Liver (tissue), 9 donors: Measurements from ENCODE around the gene CMTM5. TPM values are rescaled to one million over a fixed set of nuclear protein-coding genes. Genes with fewer than 3 reads are reported as not detected.
"Not testable (repeated sequence)": the region's sequence is repeated elsewhere in the genome, so short reads cannot be mapped to it uniquely, and the experiment has no call there.

Experiments used
- DNase-seq: peaks from one replicate; pipeline ENCODE4 v3.0.0-alpha.2; 2017; ENCODE audit warnings: low spot score
- H3K27ac ChIP-seq, 2 donors: one replicate each; pipeline ENCODE4 v1.7.0; 2013; ENCODE audit warnings: inconsistent platforms in 2 of 2, low read length in 2 of 2, control low read depth in 1 of 2, low read depth in 1 of 2, mild to moderate bottlenecking in 1 of 2
- H3K27me3 ChIP-seq, 4 donors: one replicate each; pipeline versions ENCODE4 v1.6.1 to v1.7.0; 2013; ENCODE audit warnings: low read length in 3 of 4, inconsistent platforms in 1 of 4, mild to moderate bottlenecking in 1 of 4, moderate library complexity in 1 of 4; ENCODE audit not compliant: control insufficient read depth in 4 of 4, insufficient read depth in 4 of 4
- H3K36me3 ChIP-seq, 4 donors: one replicate each; pipeline versions ENCODE4 v1.6.1 to v1.7.0; 2013; ENCODE audit warnings: low read length in 3 of 4, mild to moderate bottlenecking in 3 of 4, low read depth in 1 of 4, moderate library complexity in 1 of 4; ENCODE audit not compliant: control insufficient read depth in 4 of 4, insufficient read depth in 3 of 4
- H3K4me1 ChIP-seq, 4 donors: one replicate each; pipeline versions ENCODE4 v1.6.1 to v1.7.0; 2013; ENCODE audit warnings: low read length in 3 of 4, mild to moderate bottlenecking in 3 of 4, moderate library complexity in 1 of 4; ENCODE audit not compliant: control insufficient read depth in 4 of 4, insufficient read depth in 4 of 4
- H3K4me3 ChIP-seq, 3 donors: one replicate each; pipeline versions ENCODE4 v1.6.1 to v1.7.0; 2013; ENCODE audit warnings: low read length in 3 of 3, control low read depth in 1 of 3, low read depth in 1 of 3, mild to moderate bottlenecking in 1 of 3
- H3K9ac ChIP-seq, 2 donors: one replicate each; pipeline ENCODE4 v1.7.0; 2013; ENCODE audit warnings: low read length in 2 of 2, mild to moderate bottlenecking in 2 of 2, moderate library complexity in 2 of 2, control low read depth in 1 of 2, low read depth in 1 of 2
- H3K9me3 ChIP-seq, 4 donors: one replicate each; pipeline versions ENCODE4 v1.6.1 to v1.7.0; 2013; ENCODE audit warnings: low read length in 3 of 4; ENCODE audit not compliant: control insufficient read depth in 4 of 4
- ATF3 ChIP-seq: IDR thresholded peaks from 2 replicates; pipeline ENCODE4 v1.6.1; 2016; ENCODE audit warnings: antibody characterized with exemption
- EGR1 ChIP-seq, 2 donors: IDR thresholded peaks; 2 replicates each; pipeline ENCODE4 v1.6.1; 2016 to 2018; ENCODE audit warnings: antibody characterized with exemption in 2 of 2, low read depth in 2 of 2
- FOXA1 ChIP-seq: IDR thresholded peaks from 2 replicates; pipeline ENCODE4 v1.6.1; 2016; ENCODE audit warnings: antibody characterized with exemption
- FOXA2 ChIP-seq: IDR thresholded peaks from 2 replicates; pipeline ENCODE4 v1.6.1; 2016; ENCODE audit warnings: antibody characterized with exemption
- HNF4A ChIP-seq, 2 donors: conservative IDR thresholded peaks; 2 replicates each; pipeline ENCODE4 v1.6.1; 2016; ENCODE audit warnings: antibody characterized with exemption in 2 of 2, mild to moderate bottlenecking in 2 of 2
- JUND ChIP-seq, 2 donors: IDR thresholded peaks; 2 replicates each; pipeline ENCODE4 v1.6.1; 2016; ENCODE audit warnings: antibody characterized with exemption in 2 of 2
- RAD21 ChIP-seq, 2 donors: IDR thresholded peaks; 2 replicates each; pipeline ENCODE4 v1.6.1; 2016; ENCODE audit warnings: antibody characterized with exemption in 2 of 2, mild to moderate bottlenecking in 2 of 2
- RXRA ChIP-seq, 2 donors: IDR thresholded peaks; 2 replicates each; pipeline ENCODE4 v1.6.1; 2017 to 2018; ENCODE audit warnings: antibody characterized with exemption in 2 of 2, mild to moderate bottlenecking in 1 of 2
- SP1 ChIP-seq: IDR thresholded peaks from 2 replicates; pipeline ENCODE4 v1.6.1; 2018; ENCODE audit warnings: antibody characterized with exemption, mild to moderate bottlenecking
- YY1 ChIP-seq: IDR thresholded peaks from 2 replicates; pipeline ENCODE4 v1.6.1; 2016; ENCODE audit warnings: antibody characterized with exemption, mild to moderate bottlenecking
- WGBS: extraction: QIAGEN DNeasy Blood & Tissue Kit; methylation state at CpG from one replicate; pipeline ENCODE4 v1.1.7; 2013; 5-methylcytosine and 5-hydroxymethylcytosine counted together
- polyA plus RNA-seq, 2 donors: library from polyadenylated mRNA; stranded (reverse) in 1 of 2; unstranded in 1 of 2; fragments of 200-250 nt in 1 of 2; fragments of >200 nt in 1 of 2; fragmentation: Nextera tagmentation in 1 of 2; extraction: Ambion mirVana in 1 of 2; gene quantifications; one replicate each; pipeline versions ENCODE4 v1.2.1 to v1.2.3, GENCODE V29; 2013 to 2015
- total RNA-seq, 2 donors: library from RNA; depleted of rRNA; stranded (reverse); fragments of >200 nt; gene quantifications; one replicate each; pipeline ENCODE4 v1.2.3, GENCODE V29; 2014
- TF ChIP-seq, protein P1 (sequence below): IDR thresholded peaks from 2 replicates; pipeline ENCODE4 v1.6.1; 2016; ENCODE audit warnings: antibody characterized with exemption
- donor health status: healthy.
- donor health status: healthy.
- donor health status: healthy.
- donor health status: healthy.
- donor health status: healthy.

Gene CMTM5
- total and polyA plus RNA-seq, 4 donors = 0.22 to 5.5 TPM; not detected in 2

DNA sequence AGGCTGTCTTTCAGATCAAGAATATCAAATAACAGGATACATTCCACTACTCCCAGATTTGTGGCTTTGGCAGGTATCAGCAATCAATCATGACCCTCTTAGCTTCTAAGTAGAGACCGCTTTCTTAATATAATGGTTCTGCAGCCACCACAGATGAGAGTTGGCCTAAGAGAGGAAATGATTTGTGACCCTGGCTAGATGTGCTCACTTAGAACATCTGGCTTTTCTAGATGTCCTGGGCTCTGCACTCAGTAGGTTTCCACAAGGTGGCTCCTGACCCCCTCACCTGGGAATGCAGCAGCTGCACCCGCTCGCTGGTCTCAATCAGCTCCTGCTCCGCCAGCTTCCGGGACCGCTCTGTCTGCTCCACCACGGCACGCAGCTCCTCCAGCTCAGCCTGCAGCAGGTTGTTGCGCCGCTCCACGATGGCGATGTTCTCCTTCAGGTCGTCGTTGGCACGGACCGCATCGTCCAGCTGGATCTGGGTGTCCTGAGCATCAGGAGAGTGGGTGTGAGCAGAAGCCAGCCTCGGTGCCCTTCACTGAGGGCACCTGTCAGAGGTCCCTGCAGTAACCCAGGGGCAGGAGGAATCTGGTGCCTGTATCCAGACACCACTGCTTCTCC, 8.9 kb downstream of the CMTM5 start:
- H3K27ac ChIP-seq = no peak overlapping the region
- WGBS = 83% methylated on average over 18 of the region's 18 CpGs
- H3K9me3 ChIP-seq = no peaks in the 10 kb centered on the region
- no peaks in the 10 kb centered on the region for H3K4me1 ChIP-seq
- no peaks in the 10 kb centered on the region for H3K27me3 ChIP-seq
- H3K36me3 ChIP-seq = no peaks in the 10 kb centered on the region
- TF ChIP-seq YY1 (no peak), FOXA2 (no peak), RAD21 (IDR thresholded peaks at IDR 0.05) (no peak)
- H3K4me3 ChIP-seq = no peak overlapping the region
- DNase-seq = no peak
- no peak overlapping the region for H3K9ac ChIP-seq

GRCh38 chr14:23386266-23386657, 9.4 kb downstream of the CMTM5 start:
- not testable (repeated sequence) for H3K27ac ChIP-seq, H3K9ac ChIP-seq, H3K27me3 ChIP-seq, H3K4me3 ChIP-seq, H3K4me1 ChIP-seq, H3K9me3 ChIP-seq, H3K36me3 ChIP-seq, DNase-seq
- WGBS = 81% methylated on average over 17 of the region's 17 CpGs

- no peaks in the 10 kb centered on the region for H3K9me3 ChIP-seq
- H3K4me3 ChIP-seq = no peak overlapping the region
- 84% methylated on average over 1 of the region's 1 CpG for WGBS
- no peaks in the 10 kb centered on the region for H3K36me3 ChIP-seq
- no peak for DNase-seq
- no peaks in the 10 kb centered on the region for H3K27me3 ChIP-seq
- H3K4me1 ChIP-seq = no peaks in the 10 kb centered on the region
- no peak for TF ChIP-seq YY1
- TF ChIP-seq FOXA2 = no peak
- TF ChIP-seq HNF4A (conservative IDR thresholded peaks at IDR 0.05) = no peak
- TF ChIP-seq, protein P1, sequence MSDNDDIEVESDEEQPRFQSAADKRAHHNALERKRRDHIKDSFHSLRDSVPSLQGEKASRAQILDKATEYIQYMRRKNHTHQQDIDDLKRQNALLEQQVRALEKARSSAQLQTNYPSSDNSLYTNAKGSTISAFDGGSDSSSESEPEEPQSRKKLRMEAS = no peak
- no peak for TF ChIP-seq ATF3
- TF ChIP-seq JUND (IDR thresholded peaks at IDR 0.05) = no peak
- no peak overlapping the region for H3K9ac ChIP-seq
- no peak overlapping the region for H3K27ac ChIP-seq
Observed at GRCh38 chr14:23386999-23387398, 10.2 kb downstream of the CMTM5 start.

- Histone ChIP-seq H3K4me3 (no peak overlapping the region), H3K27ac (no peak overlapping the region), H3K27me3 (no peaks in the 10 kb centered on the region), H3K9ac (no peak overlapping the region), H3K36me3 (no peaks in the 10 kb centered on the region), H3K9me3 (no peaks in the 10 kb centered on the region), H3K4me1 (no peaks in the 10 kb centered on the region)
- 70% methylated on average over 26 of the region's 26 CpGs for WGBS
- DNase-seq = no peak
- TF ChIP-seq ATF3 (no peak), FOXA1 (no peak), HNF4A (conservative IDR thresholded peaks at IDR 0.05) (no peak), SP1 (no peak), EGR1 (IDR thresholded peaks at IDR 0.05; ENCODE audit: low read depth in 2 of 2) (no peak), FOXA2 (no peak), RAD21 (IDR thresholded peaks at IDR 0.05) (no peak), RXRA (IDR thresholded peaks at IDR 0.05) (no peak)
- TF ChIP-seq, protein P1 = no peak
Observed at GRCh38 chr14:23387916-23388882, 11.4 kb downstream of the CMTM5 start.
